Endothelial cell of umbilical vein (primary cell): ENCODE measurements around the gene SDF4.

Experiments used
- EZH2 ChIP-seq: IDR thresholded peaks from 2 replicates; pipeline ENCODE4 v1.6.1; 2012; ENCODE audit warnings: borderline replicate concordance, low read depth, mild to moderate bottlenecking, moderate library complexity, low read length, inconsistent platforms; ENCODE audit not compliant: severe bottlenecking
- FOS ChIP-seq: IDR thresholded peaks from 2 replicates; pipeline ENCODE4 v1.6.1; 2011; ENCODE audit warnings: mild to moderate bottlenecking, low read length, moderate library complexity, borderline replicate concordance; ENCODE audit not compliant: insufficient read depth
- POLR2A ChIP-seq: IDR thresholded peaks from 2 replicates; pipeline ENCODE4 v1.6.1; 2012; ENCODE audit warnings: low read depth, mild to moderate bottlenecking, control low read depth, low read length
- POLR2AphosphoS5 ChIP-seq: IDR thresholded peaks from 2 replicates; pipeline ENCODE4 v1.6.1; 2012; ENCODE audit warnings: low read depth, mild to moderate bottlenecking, control low read depth, low read length, moderate library complexity; ENCODE audit not compliant: insufficient read depth
- TF ChIP-seq, protein P1 (sequence below), 2 donors: IDR thresholded peaks; 1 replicate in 1 of 2; 2 replicates in 1 of 2; pipeline ENCODE4 v1.5.1; 2011; ENCODE audit warnings: low read length in 2 of 2, mild to moderate bottlenecking in 2 of 2, moderate library complexity in 2 of 2, control low read depth in 1 of 2, inconsistent platforms in 1 of 2, low read depth in 1 of 2; ENCODE audit not compliant: insufficient read depth in 1 of 2; ENCODE audit errors: extremely low read depth in 1 of 2

DNA sequence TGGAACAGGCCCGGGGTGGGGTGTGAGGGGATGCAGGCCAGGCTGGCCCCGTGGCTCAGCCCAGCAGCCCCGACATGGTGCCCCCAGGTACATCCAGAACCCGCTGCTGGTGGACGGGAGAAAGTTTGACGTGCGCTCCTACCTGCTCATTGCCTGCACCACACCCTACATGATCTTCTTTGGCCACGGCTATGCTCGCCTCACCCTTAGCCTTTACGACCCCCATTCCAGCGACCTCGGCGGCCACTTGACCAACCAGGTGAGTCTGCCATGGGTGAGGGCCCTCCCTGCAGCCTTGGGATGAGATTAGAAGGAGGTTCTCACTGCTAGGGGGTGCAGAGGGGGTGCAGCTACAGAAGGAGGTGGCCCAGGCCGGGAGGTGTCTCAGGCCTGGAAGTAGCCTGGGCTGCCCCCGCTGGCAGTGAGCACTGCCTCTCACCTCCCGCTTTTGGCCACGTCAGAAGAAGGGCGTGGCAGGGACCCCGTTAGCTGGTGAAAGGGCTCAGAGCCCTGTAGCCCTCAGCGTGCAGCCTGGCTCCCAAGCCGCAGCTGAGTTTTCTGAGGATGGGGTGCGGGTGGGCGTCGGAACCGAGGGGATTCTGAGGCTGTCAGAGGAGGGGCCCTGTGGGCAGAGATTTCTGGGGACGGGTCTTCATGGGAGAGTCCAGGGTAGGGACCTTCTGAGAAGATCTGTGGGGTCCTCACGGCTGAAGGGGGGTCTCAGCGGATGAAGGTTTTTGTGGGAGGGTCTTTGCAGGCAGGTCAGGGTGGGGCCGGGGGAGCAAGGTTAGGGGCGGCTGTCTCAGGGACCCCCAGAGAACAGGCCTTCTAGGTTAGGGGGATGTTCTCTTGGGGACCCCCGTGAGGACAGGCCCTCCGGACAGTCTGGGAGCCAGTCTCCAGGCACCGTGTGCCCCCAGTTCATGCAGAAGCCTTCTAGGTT lies 47.7 kb downstream of the SDF4 start:
- TF ChIP-seq POLR2AphosphoS5 (no peak), POLR2A (no peak), FOS (no peak), EZH2 (no peak)
- TF ChIP-seq, protein P1, sequence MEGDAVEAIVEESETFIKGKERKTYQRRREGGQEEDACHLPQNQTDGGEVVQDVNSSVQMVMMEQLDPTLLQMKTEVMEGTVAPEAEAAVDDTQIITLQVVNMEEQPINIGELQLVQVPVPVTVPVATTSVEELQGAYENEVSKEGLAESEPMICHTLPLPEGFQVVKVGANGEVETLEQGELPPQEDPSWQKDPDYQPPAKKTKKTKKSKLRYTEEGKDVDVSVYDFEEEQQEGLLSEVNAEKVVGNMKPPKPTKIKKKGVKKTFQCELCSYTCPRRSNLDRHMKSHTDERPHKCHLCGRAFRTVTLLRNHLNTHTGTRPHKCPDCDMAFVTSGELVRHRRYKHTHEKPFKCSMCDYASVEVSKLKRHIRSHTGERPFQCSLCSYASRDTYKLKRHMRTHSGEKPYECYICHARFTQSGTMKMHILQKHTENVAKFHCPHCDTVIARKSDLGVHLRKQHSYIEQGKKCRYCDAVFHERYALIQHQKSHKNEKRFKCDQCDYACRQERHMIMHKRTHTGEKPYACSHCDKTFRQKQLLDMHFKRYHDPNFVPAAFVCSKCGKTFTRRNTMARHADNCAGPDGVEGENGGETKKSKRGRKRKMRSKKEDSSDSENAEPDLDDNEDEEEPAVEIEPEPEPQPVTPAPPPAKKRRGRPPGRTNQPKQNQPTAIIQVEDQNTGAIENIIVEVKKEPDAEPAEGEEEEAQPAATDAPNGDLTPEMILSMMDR (IDR thresholded peaks at IDR 0.05; ENCODE audit: extremely low read depth in 1 of 2, insufficient read depth in 1 of 2, low read depth in 1 of 2, low read length in 2 of 2): no peak
